Spleen (tissue), 13 donors: ENCODE data around the gene C2orf76. TPM values are rescaled to one million over a fixed set of nuclear protein-coding genes. Genes with fewer than 3 reads are reported as not detected.

Source experiments
- DNase-seq: peaks from one replicate; pipeline ENCODE4 v3.0.0-alpha.2; 2020
- H3K27ac ChIP-seq, 8 donors: fragments of 200-600 bp; sonication (generic) in 7 of 8; 1 replicate in 4 of 8; 2 replicates in 4 of 8; pipeline versions ENCODE4 v1.5.0 to v1.8.0; 2016 to 2021; ENCODE audit warnings: inconsistent platforms in 4 of 8, mild to moderate bottlenecking in 4 of 8, moderate library complexity in 1 of 8
- H3K27me3 ChIP-seq, 7 donors: fragments of 200-600 bp; sonication (generic) in 6 of 7; replicated peaks in 1 of 7; 1 replicate in 4 of 7; 2 replicates in 3 of 7; pipeline versions ENCODE4 v1.5.0 to v1.8.0; 2016 to 2021; ENCODE audit warnings: inconsistent platforms in 3 of 7, mild to moderate bottlenecking in 1 of 7
- H3K36me3 ChIP-seq, 6 donors: fragments of 200-600 bp; sonication (generic) in 5 of 6; 1 replicate in 4 of 6; 2 replicates in 2 of 6; pipeline versions ENCODE4 v1.5.0 to v1.8.0; 2016 to 2021; ENCODE audit warnings: inconsistent platforms in 2 of 6
- H3K4me1 ChIP-seq, 6 donors: fragments of 200-600 bp; sonication (generic) in 5 of 6; 1 replicate in 3 of 6; 2 replicates in 3 of 6; pipeline versions ENCODE4 v1.5.0 to v1.8.0; 2016 to 2021; ENCODE audit warnings: inconsistent platforms in 3 of 6
- H3K4me3 ChIP-seq, 8 donors: fragments of 200-600 bp; sonication (generic) in 7 of 8; 1 replicate in 4 of 8; 2 replicates in 4 of 8; pipeline versions ENCODE4 v1.5.0 to v1.8.0; 2016 to 2021; ENCODE audit warnings: inconsistent platforms in 4 of 8, mild to moderate bottlenecking in 4 of 8, moderate library complexity in 2 of 8
- H3K9me3 ChIP-seq, 8 donors: fragments of 200-600 bp; sonication (generic) in 7 of 8; 1 replicate in 4 of 8; 2 replicates in 4 of 8; pipeline versions ENCODE4 v1.5.0 to v1.8.0; 2016 to 2021; ENCODE audit warnings: inconsistent platforms in 4 of 8
- CTCF ChIP-seq, 11 experiments: fragments of 200-600 bp in 7 of 11; fragments of 450-650 bp in 4 of 11; sonication (generic) in 4 of 11; IDR thresholded peaks in 8 of 11; conservative IDR thresholded peaks in 3 of 11; 1 replicate in 7 of 11; 2 replicates in 4 of 11; pipeline versions ENCODE4 v1.4.0 to v1.8.0; 2016 to 2021; ENCODE audit warnings: antibody characterized with exemption in 11 of 11, inconsistent platforms in 4 of 11, mild to moderate bottlenecking in 1 of 11
- POLR2A ChIP-seq, 3 donors: fragments of 450-650 bp; IDR thresholded peaks; one replicate each; pipeline ENCODE4 v1.5.1; 2017; ENCODE audit warnings: antibody characterized with exemption in 3 of 3, mild to moderate bottlenecking in 1 of 3
- POLR2AphosphoS5 ChIP-seq, 3 donors: sonication (generic); formaldehyde crosslinking; IDR thresholded peaks; one replicate each; pipeline ENCODE4 v1.5.1; 2017; ENCODE audit warnings: antibody characterized with exemption in 3 of 3
- WGBS, 5 donors: extraction: QIAGEN DNeasy Blood & Tissue Kit in 3 of 5; methylation state at CpG; one replicate each; pipeline versions ENCODE4 v1.1.5 to v1.1.7; 2013 to 2018; 5-methylcytosine and 5-hydroxymethylcytosine counted together
- intact Hi-C: fragments of 100-400 bp; cut with DNase I; formaldehyde crosslinking; loops from one replicate; pipeline ENCODE4 v1.15.0; 2023; ENCODE audit warnings: low total_unique reads
- long read RNA-seq, 2 donors: transcript quantifications; one replicate each; lab custom pipeline, GENCODE V29; 2026
- polyA plus RNA-seq, 3 donors: library from polyadenylated mRNA; stranded (reverse); fragments of 200-250 nt; gene quantifications; one replicate each; pipeline ENCODE4 v1.2.1, GENCODE V29; 2013
- total RNA-seq, 7 donors: library from RNA; depleted of rRNA in 3 of 7; stranded (reverse); fragments of >200 nt in 3 of 7; fragmentation: NEBNext Ultra II Directional in 4 of 7; extraction: Animal tissue kit (Norgen Biotek cat#: 25700) in 4 of 7; gene quantifications; one replicate each; pipeline versions ENCODE4 v1.1.0 to v1.2.1, GENCODE V29; 2016 to 2021
- donor health status: healthy with polysubstance abuse.
- donor health status: DM: no; HTN: no; CAD: no; lungs with moderate emphysema.
- donor health status: DM: no; HTN: no; CAD: no.
- donor health status: Bipolar disorder and iron deficiency.
- donor health status: healthy.
- donor health status: DM: no; HTN: no; CAD: no.
- donor health status: DM: yes; HTN: yes; CAD: no.

Gene C2orf76
- total RNA-seq (10 to 100 TPM in 1 of 7 donors, 1 to 10 TPM in 6; 4.8 to 12.0 (median 7.2) TPM), polyA plus RNA-seq (10 to 100 TPM; 11.2 to 21.7 (median 18.6) TPM)
- long read RNA-seq, donor 1, partial matches to known transcripts, result 0 of 5 reads
- long read RNA-seq, donor 1, other reads (novel, unspliced or antisense), result 0 of 5 reads
- long read RNA-seq, donor 2, partial matches to known transcripts, result 6 of 9 reads
- long read RNA-seq, donor 2, other reads (novel, unspliced or antisense), result 0 of 9 reads

DNA sequence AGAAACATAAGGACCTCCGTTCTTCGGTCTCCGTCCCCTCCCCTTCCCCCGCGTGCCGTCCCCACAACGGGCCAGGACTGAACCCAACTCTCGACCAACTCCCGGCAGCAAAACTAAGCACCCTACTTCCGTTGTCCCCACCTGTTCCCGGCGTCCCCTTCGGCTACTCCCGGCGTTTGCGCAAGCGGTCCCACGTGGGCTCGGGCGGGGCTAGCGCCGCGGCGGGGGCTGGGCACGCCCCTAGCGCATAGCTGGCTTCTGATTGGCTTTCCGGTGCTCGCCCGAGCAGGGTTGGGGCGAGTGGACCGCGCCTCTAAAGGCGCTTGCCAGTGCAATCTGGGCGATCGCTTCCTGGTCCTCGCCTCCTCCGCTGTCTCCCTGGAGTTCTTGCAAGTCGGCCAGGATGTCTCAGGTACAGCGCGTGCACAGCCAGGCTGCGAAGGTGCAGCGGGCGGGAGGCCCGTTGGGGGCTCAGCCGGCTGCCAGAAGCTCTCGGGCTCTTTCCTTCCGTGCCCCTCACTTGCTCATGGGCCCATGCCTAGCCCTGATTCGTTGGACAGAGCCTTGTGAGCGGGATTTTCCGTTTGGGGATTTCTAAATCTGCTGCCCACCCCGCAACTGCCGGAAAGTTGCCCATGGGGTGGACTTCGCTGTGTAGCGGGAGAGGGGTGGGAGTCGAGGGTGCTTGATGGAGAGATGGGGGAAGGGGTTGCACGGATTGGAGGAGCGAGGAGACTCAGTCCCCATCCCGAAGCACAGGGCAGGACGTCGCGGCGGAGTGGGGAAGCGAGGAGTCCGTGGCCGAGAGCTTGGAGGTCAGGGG is at the start of gene C2orf76, which contains the start of gene DBI:
Gene C2orf76, minus strand, starts transcription at position 186 of the 823 bp plus-strand sequence. CDS start 26,875 bp downstream, outside the sequence.
Gene DBI, plus strand, starts transcription at position 329 of the 823 bp plus-strand sequence. Its CDS starts 75 bp downstream, at position 404.
- intact Hi-C loops, result no loop called here
- peak in 2 of 11 experiments; percentile 23 to 35 for TF ChIP-seq CTCF (IDR thresholded peaks at IDR 0.05 in 8 of 11, conservative IDR thresholded peaks at IDR 0.05 in 3 of 11)
- TF ChIP-seq POLR2A (IDR thresholded peaks at IDR 0.05), result peak in 2 of 3 donors; percentile 15 to 34
- TF ChIP-seq POLR2AphosphoS5 (IDR thresholded peaks at IDR 0.05), result peak; percentile 96 to 97 (median 96)
- Histone ChIP-seq H3K9me3 (no peaks in the 10 kb centered on the region), H3K36me3 (peaks cover 0 to 38% (median 29%) of the 10 kb centered on the region in 6 donors), H3K4me1 (peaks cover 13 to 45% (median 32%) of the 10 kb centered on the region in 6 donors), H3K27me3 (no peaks in the 10 kb centered on the region), H3K27ac (peak within 1 kb of the TSS; percentile 44 to 94 (median 88)), H3K4me3 (peak within 1 kb of the TSS; percentile 60 to 95 (median 82))
- WGBS, 5 donors, result 0 to 1% (median 0%) methylated on average over 33 to 65 of the region's 65 CpGs
- peak; percentile 99 for DNase-seq

DNA sequence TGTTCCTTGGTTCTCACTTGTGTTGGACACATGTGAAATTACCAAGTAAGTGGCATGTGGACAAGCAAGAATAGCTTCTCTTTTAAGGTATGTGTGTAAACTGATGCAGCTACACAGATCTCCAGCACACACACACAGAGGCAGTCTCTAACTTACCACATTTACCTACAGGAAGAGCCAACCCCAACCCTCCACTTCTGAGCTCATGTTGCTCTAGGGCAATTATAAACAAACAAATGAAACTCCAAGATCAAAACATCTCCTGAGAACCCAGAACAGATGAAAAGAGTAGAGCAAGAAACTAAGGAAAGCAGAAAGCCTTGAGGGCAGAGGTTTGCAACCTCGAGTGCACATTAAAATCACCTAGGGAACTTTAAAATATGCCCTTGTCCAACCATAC is 49.0 kb upstream of the C2orf76 start:
- intact Hi-C loops, result no loop called here
- H3K36me3 ChIP-seq, result no peaks in the 10 kb centered on the region
- no peak overlapping the region for H3K27ac ChIP-seq
- H3K4me1 ChIP-seq, result peaks cover 0 to 4% (median 0%) of the 10 kb centered on the region in 6 donors
- H3K9me3 ChIP-seq, result peaks cover 0 to 6% (median 0%) of the 10 kb centered on the region in 8 donors
- no peak overlapping the region for H3K4me3 ChIP-seq
- DNase-seq, result no peak
- WGBS, 5 donors, result 50 to 83% (median 79%) methylated on average over 1 of the region's 1 CpG
- TF ChIP-seq POLR2A (IDR thresholded peaks at IDR 0.05) (no peak), CTCF (IDR thresholded peaks at IDR 0.05 in 8 of 11, conservative IDR thresholded peaks at IDR 0.05 in 3 of 11) (no peak), POLR2AphosphoS5 (IDR thresholded peaks at IDR 0.05) (no peak)
- H3K27me3 ChIP-seq, result peaks cover 0 to under 1% (median 0%) of the 10 kb centered on the region in 7 donors

DNA sequence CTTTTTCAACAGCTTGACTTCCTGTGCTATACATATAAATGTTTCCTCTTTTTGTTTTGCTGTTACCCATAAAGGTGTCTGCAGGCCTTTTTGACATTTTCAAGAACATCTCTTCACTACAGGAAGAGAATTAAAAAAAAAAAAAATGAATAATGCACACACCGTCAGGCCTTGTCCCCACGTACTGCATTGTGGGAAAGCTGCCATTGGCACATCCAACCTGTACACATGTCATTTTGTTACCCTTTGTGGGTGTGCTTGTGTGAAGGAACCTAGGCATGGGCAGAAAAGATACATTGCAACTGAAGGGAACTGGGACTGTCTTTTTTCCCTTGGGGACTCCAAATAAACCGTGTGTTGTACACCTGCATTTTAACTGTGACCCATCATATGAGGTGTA is 48.3 kb upstream of the C2orf76 start:
- 39 to 55% (median 42%) methylated on average over 3 of the region's 3 CpGs for WGBS, 5 donors
- no peaks in the 10 kb centered on the region for H3K36me3 ChIP-seq
- H3K4me1 ChIP-seq, result peaks cover 0 to 4% (median 0%) of the 10 kb centered on the region in 6 donors
- intact Hi-C loops, result no loop called here
- DNase-seq, result no peak
- no peak overlapping the region for H3K27ac ChIP-seq
- H3K9me3 ChIP-seq, result peaks cover 0 to 6% (median 0%) of the 10 kb centered on the region in 8 donors
- H3K27me3 ChIP-seq, result no peaks in the 10 kb centered on the region
- no peak overlapping the region for H3K4me3 ChIP-seq
- TF ChIP-seq POLR2A (IDR thresholded peaks at IDR 0.05) (no peak), POLR2AphosphoS5 (IDR thresholded peaks at IDR 0.05) (no peak), CTCF (IDR thresholded peaks at IDR 0.05 in 8 of 11, conservative IDR thresholded peaks at IDR 0.05 in 3 of 11) (no peak)
